ENCODE measurements around the gene GALP.
A peak's percentile ranks its signal among the peaks of the same experiment; 100 is the strongest.
"Not testable (repeated sequence)": the region's sequence is repeated elsewhere in the genome, so short reads cannot be mapped to it uniquely, and the experiment has no call there.

The GALP gene

GRCh38 chr19:56148096-56148495 is 27.7 kb upstream of the GALP start:
- DNase-seq (ENCODE audit: low spot score): no peak

- DNase-seq (ENCODE audit: low spot score): not testable (repeated sequence)
Observed at GRCh38 chr19:56148955-56149655, 26.7 kb upstream of the GALP start.

GRCh38 chr19:56149656-56150038 is 26.2 kb upstream of the GALP start:
- no peak for DNase-seq (ENCODE audit: low spot score)

- DNase-seq (ENCODE audit: low spot score): no peak
Observed at GRCh38 chr19:56150358-56150757, 25.4 kb upstream of the GALP start.

- no peak for DNase-seq (ENCODE audit: low spot score)
Observed at GRCh38 chr19:56152644-56153043, 23.2 kb upstream of the GALP start.

GRCh38 chr19:56153507-56153906 is 22.3 kb upstream of the GALP start:
- DNase-seq (ENCODE audit: low spot score): no peak

- DNase-seq (ENCODE audit: low spot score): no peak
Observed at GRCh38 chr19:56155124-56155687, 20.6 kb upstream of the GALP start.

GRCh38 chr19:56156768-56157167 is 19.0 kb upstream of the GALP start:
- DNase-seq (ENCODE audit: low spot score): no peak

GRCh38 chr19:56158170-56158757 is 17.5 kb upstream of the GALP start:
- DNase-seq (ENCODE audit: low spot score): no peak

GRCh38 chr19:56159009-56159559 is 16.7 kb upstream of the GALP start:
- DNase-seq (ENCODE audit: low spot score): no peak

GRCh38 chr19:56159622-56160271 is 16.1 kb upstream of the GALP start:
- no peak for DNase-seq (ENCODE audit: low spot score)

GRCh38 chr19:56161534-56161933 is 14.3 kb upstream of the GALP start:
- DNase-seq (ENCODE audit: low spot score): no peak

GRCh38 chr19:56162258-56162657 is 13.6 kb upstream of the GALP start:
- peak; percentile 26 for DNase-seq (ENCODE audit: low spot score)

GRCh38 chr19:56163097-56163496 is 12.7 kb upstream of the GALP start:
- no peak for DNase-seq (ENCODE audit: low spot score)

GRCh38 chr19:56167064-56167578 is 8.7 kb upstream of the GALP start:
- no peak for DNase-seq (ENCODE audit: low spot score)

GRCh38 chr19:56170261-56170660 is 5.5 kb upstream of the GALP start:
- no peak for DNase-seq (ENCODE audit: low spot score)

- DNase-seq (ENCODE audit: low spot score): no peak
Observed at GRCh38 chr19:56174086-56174485, 1.7 kb upstream of the GALP start.

GRCh38 chr19:56174550-56174949 is 1.3 kb upstream of the GALP start:
- no peak for DNase-seq (ENCODE audit: low spot score)

- not testable (repeated sequence) for DNase-seq (ENCODE audit: low spot score)
Observed at GRCh38 chr19:56176310-56176709, 502 bp downstream of the GALP start.

GRCh38 chr19:56176881-56177280 is 1.1 kb downstream of the GALP start:
- DNase-seq (ENCODE audit: low spot score): no peak

GRCh38 chr19:56177564-56178243 is 1.9 kb downstream of the GALP start:
- no peak for DNase-seq (ENCODE audit: low spot score)

GRCh38 chr19:56189785-56190184 is 14.0 kb downstream of the GALP start:
- no peak for DNase-seq (ENCODE audit: low spot score)
